Coronary artery (tissue), 2 donors: ENCODE data around the gene PPFIA1.

Experiments used
- DNase-seq: peaks from one replicate; pipeline ENCODE4 v3.0.0-alpha.2; 2017; ENCODE audit warnings: low spot score
- H3K27ac ChIP-seq, 2 donors: fragments of 200-600 bp; sonication (generic); one replicate each; pipeline ENCODE4 v1.5.1; 2016 to 2019
- H3K4me3 ChIP-seq: fragments of 200-600 bp; sonication (generic); 2 replicates; pipeline ENCODE4 v1.5.1; 2016; ENCODE audit warnings: mild to moderate bottlenecking, moderate library complexity
- TF ChIP-seq, protein P1 (sequence below): fragments of 200-600 bp; sonication (generic); IDR thresholded peaks from one replicate; pipeline ENCODE4 v1.5.1; 2019; ENCODE audit warnings: antibody characterized with exemption

The PPFIA1 gene

DNA sequence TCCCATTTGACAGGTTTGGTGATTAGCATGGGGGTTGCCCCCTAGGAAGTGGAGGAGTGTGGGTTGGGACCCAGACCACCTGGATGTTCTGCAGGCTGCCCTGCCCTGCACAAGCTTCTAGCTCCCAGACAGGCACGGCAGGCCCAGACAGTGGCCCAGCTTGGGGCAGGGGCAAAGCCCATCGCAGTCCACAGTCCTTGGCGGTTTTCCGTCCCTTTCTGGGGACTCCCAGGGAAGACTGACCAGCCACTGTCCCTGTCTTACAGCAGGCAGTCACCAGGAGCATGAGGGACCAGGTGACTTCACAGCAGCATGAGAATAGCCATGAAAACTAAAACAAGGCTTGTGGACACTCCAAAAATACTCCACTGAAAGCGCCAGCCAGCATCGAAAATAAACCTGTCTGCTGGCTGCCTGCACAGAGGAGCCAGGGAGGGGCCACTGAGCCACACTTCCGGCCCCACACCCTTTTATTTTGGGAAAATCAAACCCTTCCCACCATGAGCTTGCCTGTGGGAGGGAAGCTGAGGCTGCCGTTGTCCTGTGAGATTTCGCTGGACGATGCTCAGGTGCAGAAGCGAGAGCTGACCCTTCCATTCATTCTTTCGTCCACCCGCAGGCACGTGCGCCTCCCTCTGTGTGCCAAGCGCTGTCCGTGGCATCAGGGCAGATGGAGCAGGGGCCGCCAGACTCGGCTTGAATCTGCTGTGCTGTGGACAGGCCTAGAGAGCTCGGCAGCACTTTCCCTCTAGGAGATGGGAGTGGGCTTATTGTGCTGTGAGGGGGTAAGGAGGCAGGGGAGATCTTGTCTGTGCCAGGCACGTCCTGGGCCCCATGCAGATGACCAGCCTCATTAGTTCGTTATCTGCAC lies 39.4 kb upstream of the PPFIA1 start:
- H3K4me3 ChIP-seq, result no peak overlapping the region
- H3K27ac ChIP-seq, result no peak overlapping the region
- TF ChIP-seq, protein P1, sequence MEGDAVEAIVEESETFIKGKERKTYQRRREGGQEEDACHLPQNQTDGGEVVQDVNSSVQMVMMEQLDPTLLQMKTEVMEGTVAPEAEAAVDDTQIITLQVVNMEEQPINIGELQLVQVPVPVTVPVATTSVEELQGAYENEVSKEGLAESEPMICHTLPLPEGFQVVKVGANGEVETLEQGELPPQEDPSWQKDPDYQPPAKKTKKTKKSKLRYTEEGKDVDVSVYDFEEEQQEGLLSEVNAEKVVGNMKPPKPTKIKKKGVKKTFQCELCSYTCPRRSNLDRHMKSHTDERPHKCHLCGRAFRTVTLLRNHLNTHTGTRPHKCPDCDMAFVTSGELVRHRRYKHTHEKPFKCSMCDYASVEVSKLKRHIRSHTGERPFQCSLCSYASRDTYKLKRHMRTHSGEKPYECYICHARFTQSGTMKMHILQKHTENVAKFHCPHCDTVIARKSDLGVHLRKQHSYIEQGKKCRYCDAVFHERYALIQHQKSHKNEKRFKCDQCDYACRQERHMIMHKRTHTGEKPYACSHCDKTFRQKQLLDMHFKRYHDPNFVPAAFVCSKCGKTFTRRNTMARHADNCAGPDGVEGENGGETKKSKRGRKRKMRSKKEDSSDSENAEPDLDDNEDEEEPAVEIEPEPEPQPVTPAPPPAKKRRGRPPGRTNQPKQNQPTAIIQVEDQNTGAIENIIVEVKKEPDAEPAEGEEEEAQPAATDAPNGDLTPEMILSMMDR, result no peak
- DNase-seq, result no peak

DNA sequence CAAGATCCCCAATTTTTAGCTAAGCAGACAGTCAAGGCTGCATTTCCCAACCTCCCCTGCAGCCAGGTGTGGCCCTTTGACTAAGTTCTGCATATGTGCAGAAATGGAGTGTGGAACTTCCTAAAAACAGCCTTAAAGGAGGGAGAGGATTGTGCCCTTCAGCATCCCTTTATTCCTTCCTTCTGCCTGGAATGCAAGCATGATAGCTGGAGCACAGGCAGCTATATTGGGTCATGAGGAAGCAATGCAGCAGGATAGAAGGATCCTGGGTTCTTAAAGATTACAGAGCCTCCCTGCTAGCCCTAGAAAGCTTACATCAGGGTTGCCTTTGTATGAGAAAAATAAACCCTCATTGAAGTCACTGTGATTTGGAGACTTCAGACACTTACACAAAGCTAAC lies 37.5 kb upstream of the PPFIA1 start:
- Histone ChIP-seq H3K4me3 (no peak overlapping the region), H3K27ac (no peak overlapping the region)
- TF ChIP-seq, protein P1, result no peak
- no peak for DNase-seq

DNA sequence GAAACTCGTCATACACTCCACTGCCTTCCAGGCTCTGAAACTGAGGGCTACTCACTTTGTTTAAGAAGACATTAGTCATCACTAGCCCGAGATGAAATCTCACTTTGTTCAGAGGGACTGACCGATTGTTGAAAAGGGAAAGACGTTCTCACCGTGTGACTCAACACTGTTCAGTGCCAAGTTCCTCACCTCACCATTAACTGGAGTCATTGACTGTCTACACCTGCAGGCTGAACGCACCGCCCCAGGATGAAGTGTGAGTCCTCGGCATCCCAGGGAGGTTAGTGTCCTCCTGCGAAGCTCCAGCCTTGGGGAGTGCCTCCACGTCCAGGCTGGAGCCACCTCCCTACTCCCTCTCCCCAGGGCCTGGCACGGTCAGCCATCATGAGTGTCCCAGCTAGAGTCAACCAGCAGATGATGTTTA lies 37.0 kb upstream of the PPFIA1 start:
- TF ChIP-seq, protein P1, result no peak
- no peak for DNase-seq
- H3K4me3 ChIP-seq, result no peak overlapping the region
- H3K27ac ChIP-seq, result no peak overlapping the region

DNA sequence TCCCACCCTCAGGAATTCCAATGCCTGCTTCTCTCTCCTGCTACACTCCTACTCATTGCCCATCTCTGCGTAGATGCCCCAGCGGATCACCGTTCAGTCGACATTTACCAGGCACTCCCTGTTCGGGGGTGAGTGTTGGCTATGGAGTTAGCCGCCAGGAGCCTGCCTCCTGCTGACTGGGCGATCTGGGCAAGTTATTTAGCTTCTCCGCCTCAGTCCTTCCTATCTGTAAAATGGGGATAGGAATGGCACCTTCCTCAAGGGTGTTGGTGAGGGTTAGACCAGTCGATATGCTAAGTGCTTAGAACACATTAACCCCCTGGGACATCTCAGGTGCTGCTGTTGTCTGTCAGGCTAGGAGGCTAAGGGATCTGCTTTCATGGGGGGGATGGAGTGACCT lies 36.5 kb upstream of the PPFIA1 start:
- no peak overlapping the region for H3K27ac ChIP-seq

DNA sequence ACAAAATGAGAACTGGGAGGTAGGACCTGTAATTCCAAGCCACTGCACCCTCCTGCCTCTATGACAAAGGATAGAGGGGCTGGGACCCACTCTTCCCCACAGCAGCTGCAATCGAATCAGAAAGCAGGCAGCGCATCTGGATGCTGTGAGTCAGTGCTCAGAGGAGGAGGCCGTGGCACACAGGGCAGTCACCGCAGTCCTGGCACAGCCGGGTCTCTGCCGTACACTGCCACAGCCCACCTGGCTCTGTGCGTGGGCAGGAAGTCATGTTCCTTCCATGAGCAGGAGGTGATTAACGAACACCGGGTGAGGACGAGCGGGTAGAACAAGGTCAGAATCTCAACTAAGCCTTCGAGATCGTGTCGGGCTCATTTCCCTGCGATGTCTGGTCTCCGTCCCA lies 30.2 kb upstream of the PPFIA1 start:
- H3K4me3 ChIP-seq, result no peak overlapping the region
- no peak overlapping the region for H3K27ac ChIP-seq
- TF ChIP-seq, protein P1, result no peak
- no peak for DNase-seq

More for the DNA sequence above, 36.5 kb upstream of the PPFIA1 start:
- TF ChIP-seq, protein P1, result no peak
- no peak overlapping the region for H3K4me3 ChIP-seq
- no peak for DNase-seq

DNA sequence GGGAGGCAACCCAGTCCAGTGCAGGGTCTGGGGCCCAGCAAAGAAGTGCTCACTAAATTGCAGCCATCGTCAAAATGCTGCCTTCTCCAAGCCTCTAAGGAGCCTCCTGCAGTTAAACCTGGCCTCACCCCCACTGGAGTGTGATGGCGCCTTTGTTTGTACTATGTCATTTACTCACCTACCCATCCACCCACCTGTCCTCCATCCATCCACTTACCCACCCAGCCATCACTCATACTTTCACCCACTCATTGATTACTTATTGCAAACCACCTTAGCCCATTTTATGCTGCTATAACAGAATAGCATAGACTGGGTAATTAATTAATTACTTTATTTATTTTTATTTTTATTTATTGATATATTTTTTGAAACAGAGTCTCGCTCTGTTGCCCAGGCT lies 28.8 kb upstream of the PPFIA1 start:
- Histone ChIP-seq H3K27ac (no peak overlapping the region), H3K4me3 (no peak overlapping the region)
- DNase-seq, result no peak
- TF ChIP-seq, protein P1, result no peak

DNA sequence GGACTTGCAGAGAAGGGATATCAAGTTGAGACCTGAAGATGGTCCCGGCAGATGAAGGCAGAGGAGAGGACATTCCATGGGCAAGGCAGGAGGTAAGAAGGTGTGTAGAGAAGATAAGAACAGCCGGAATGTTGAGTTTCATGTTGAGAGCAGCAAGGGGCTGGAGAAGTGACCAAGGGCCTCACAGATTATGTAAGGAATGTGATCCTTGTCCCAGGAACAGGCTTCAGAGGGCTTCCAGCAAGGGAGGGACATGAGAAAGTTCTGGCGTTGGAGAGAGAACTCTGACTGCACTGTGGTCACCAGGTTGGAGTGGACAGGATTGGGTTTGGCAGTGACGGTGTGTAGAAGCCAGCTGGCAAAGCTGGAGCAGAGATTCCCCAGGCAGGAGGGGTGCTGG lies 27.6 kb upstream of the PPFIA1 start:
- TF ChIP-seq, protein P1, result no peak
- no peak overlapping the region for H3K4me3 ChIP-seq
- DNase-seq, result no peak
- H3K27ac ChIP-seq, result no peak overlapping the region
